Measurements from ENCODE around the gene HMX1. TPM values are rescaled to one million over a fixed set of nuclear protein-coding genes. Genes with fewer than 3 reads are reported as not detected.

The HMX1 gene
- polyA plus RNA-seq (not detected in 3 replicates), polyA minus RNA-seq (not detected in 3 replicates)
- polyA plus RNA-seq (2011; ENCODE audit: low read depth), result not detected
- not detected in 2 replicates for polyA plus RNA-seq (2011; cell fraction: cytosol; rRNA removed)
- not detected in 2 replicates for polyA plus RNA-seq (2011; cell fraction: nucleus; rRNA removed)
- polyA plus RNA-seq (2012; ENCODE audit: low replicate concordance), result not detected in 2 replicates
- polyA minus RNA-seq (2011; cell fraction: cytosol; rRNA and poly(A)+ RNA removed), result not detected
- polyA minus RNA-seq (2011; cell fraction: nucleus; rRNA and poly(A)+ RNA removed), result not detected in 2 replicates

- FAIRE-seq (no peak), DNase-seq (ENCODE audit: low read depth, low spot score) (no peak)
- Histone ChIP-seq H3K9me3 (ENCODE audit: control insufficient read depth, low read depth, low read length) (no peaks in the 10 kb centered on the region), H2AFZ (ENCODE audit: control insufficient read depth, low read length) (no peak within 1 kb of the TSS), H3K4me3 (ENCODE audit: control insufficient read depth in 2 of 3, extremely low read depth in 1 of 3, insufficient read depth in 2 of 3, low read depth in 1 of 3, low read length in 3 of 3) (no peak within 1 kb of the TSS), H3K79me2 (ENCODE audit: control insufficient read depth, insufficient read depth, low read length) (no peaks in the 10 kb centered on the region), H3K9ac (ENCODE audit: control insufficient read depth, extremely low read depth, insufficient read depth, low read length) (no peak within 1 kb of the TSS), H3K4me2 (ENCODE audit: control insufficient read depth, extremely low read depth, insufficient read depth, low read depth, low read length) (no peak within 1 kb of the TSS), H3K27ac (ENCODE audit: control insufficient read depth, insufficient read depth, low read length) (no peak within 1 kb of the TSS), H3K9me1 (ENCODE audit: control insufficient read depth, extremely low read depth, insufficient read depth, low read length) (no peaks in the 10 kb centered on the region), H4K20me1 (ENCODE audit: control insufficient read depth, extremely low read depth, insufficient read depth, low read length) (no peaks in the 10 kb centered on the region), H3K4me1 (ENCODE audit: control insufficient read depth, extremely low read depth, insufficient read depth, low read length) (no peaks in the 10 kb centered on the region), H3K36me3 (ENCODE audit: control insufficient read depth in 2 of 2, extremely low read depth in 1 of 2, insufficient read depth in 2 of 2, low read length in 2 of 2) (no peaks in the 10 kb centered on the region), H3K27me3 (ENCODE audit: control insufficient read depth, extremely low read depth, insufficient read depth, low read length) (peaks cover 95% of the 10 kb centered on the region)
- TF ChIP-seq CTCF (optimal IDR thresholded peaks at IDR 0.05 in 1 of 3, IDR thresholded peaks at IDR 0.05 in 1 of 3, conservative IDR thresholded peaks at IDR 0.05 in 1 of 3; ENCODE audit: extremely low read depth in 1 of 3, insufficient read depth in 2 of 3, low read length in 3 of 3), result no peak
- dilution Hi-C loops (cut with MboI; ENCODE audit: extremely low pct_ligation_motif_present, low sequenced_read_pairs), result no loop called here
Observed at GRCh38 chr4:8871417-8872401, at the start of gene HMX1. HMX1 (minus strand) TSS chr4:8871839; CDS start chr4:8871614, 225 bp downstream.

- Histone ChIP-seq H4K20me1 (ENCODE audit: control insufficient read depth, extremely low read depth, insufficient read depth, low read length) (no peaks in the 10 kb centered on the region), H3K27me3 (ENCODE audit: control insufficient read depth, extremely low read depth, insufficient read depth, low read length) (no peaks in the 10 kb centered on the region), H3K4me2 (ENCODE audit: control insufficient read depth, extremely low read depth, insufficient read depth, low read depth, low read length) (no peak overlapping the region), H3K4me1 (ENCODE audit: control insufficient read depth, extremely low read depth, insufficient read depth, low read length) (no peaks in the 10 kb centered on the region), H3K36me3 (ENCODE audit: control insufficient read depth in 2 of 2, extremely low read depth in 1 of 2, insufficient read depth in 2 of 2, low read length in 2 of 2) (no peaks in the 10 kb centered on the region), H2AFZ (ENCODE audit: control insufficient read depth, low read length) (no peak overlapping the region), H3K9me3 (ENCODE audit: control insufficient read depth, low read depth, low read length) (no peaks in the 10 kb centered on the region), H3K9me1 (ENCODE audit: control insufficient read depth, extremely low read depth, insufficient read depth, low read length) (no peaks in the 10 kb centered on the region), H3K79me2 (ENCODE audit: control insufficient read depth, insufficient read depth, low read length) (no peaks in the 10 kb centered on the region), H3K9ac (ENCODE audit: control insufficient read depth, extremely low read depth, insufficient read depth, low read length) (no peak overlapping the region), H3K27ac (ENCODE audit: control insufficient read depth, insufficient read depth, low read length) (no peak overlapping the region), H3K4me3 (ENCODE audit: control insufficient read depth in 2 of 3, extremely low read depth in 1 of 3, insufficient read depth in 2 of 3, low read depth in 1 of 3, low read length in 3 of 3) (no peak overlapping the region)
- no peak for FAIRE-seq
- dilution Hi-C loops (cut with MboI; ENCODE audit: extremely low pct_ligation_motif_present, low sequenced_read_pairs), result no loop called here
- no peak for DNase-seq (ENCODE audit: low read depth, low spot score)
- TF ChIP-seq EZH2 (IDR thresholded peaks at IDR 0.05; ENCODE audit: low read length) (no peak), CTCF (optimal IDR thresholded peaks at IDR 0.05 in 1 of 3, IDR thresholded peaks at IDR 0.05 in 1 of 3, conservative IDR thresholded peaks at IDR 0.05 in 1 of 3; ENCODE audit: extremely low read depth in 1 of 3, insufficient read depth in 2 of 3, low read length in 3 of 3) (no peak)
Observed at GRCh38 chr4:8920969-8921368, 49.3 kb upstream of the HMX1 start.

Data from keratinocyte (primary cell).